Myocyte (in vitro differentiated cells): ENCODE results near the gene SLC24A1. TPM values are rescaled to one million over a fixed set of nuclear protein-coding genes. Genes with fewer than 3 reads are reported as not detected.

ENCODE experiments used
- DNase-seq: peaks from one replicate; pipeline ENCODE4 v3.0.0-alpha.2; 2012; ENCODE audit warnings: low read depth
- total RNA-seq: library from RNA; depleted of rRNA; stranded (reverse); fragments of >200 nt; gene quantifications from 2 replicates; pipeline ENCODE4 v1.2.3, GENCODE V29; 2014

Gene SLC24A1
- total RNA-seq, 1 donor from 2014 or later = 3.4 TPM

DNA sequence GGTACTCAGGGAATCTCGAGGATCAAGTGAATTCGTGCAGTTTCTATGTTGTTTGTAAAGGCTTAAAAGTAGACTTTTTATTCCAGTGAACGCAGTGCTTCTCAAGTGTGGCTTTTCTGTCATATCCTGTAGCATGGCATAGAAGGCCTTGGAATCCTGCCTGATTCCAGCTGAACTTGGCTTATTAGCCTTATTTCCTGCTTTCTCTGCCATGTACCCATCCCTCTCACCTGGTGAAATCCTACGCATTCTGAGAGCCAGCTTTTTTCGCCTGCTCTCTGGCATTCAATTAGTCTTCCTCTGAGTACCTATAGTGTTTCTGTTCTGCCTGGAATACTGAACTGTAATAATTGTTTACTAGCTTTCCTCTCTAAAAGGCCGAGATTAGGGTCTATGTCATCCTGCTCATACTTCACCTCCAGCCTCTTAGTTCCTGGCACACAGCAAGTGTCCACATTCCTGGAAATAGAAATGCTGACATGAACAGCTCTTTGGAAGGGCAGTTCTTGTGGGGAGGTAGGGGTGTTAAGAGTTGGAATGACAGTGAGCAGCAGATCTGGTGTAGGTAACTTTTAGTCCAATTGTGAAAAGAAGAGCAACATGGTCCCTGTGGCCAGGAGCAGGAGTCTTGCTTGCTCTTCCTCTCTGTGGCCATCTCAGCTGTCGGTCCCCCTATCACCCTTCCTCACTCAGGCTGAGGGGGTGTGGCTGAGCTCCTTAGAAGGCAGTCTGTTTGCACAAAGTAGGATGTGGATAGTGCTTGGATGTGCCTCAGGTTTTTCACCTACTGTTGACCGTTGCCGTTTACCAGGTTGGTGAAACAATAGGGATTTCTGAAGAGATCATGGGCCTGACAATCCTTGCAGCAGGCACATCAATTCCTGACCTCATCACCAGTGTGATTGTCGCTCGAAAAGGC lies 30.4 kb downstream of the SLC24A1 start:
- DNase-seq = no peak

GRCh38 chr15:65653341-65653740 lies 31.6 kb downstream of the SLC24A1 start:
- no peak for DNase-seq

DNA sequence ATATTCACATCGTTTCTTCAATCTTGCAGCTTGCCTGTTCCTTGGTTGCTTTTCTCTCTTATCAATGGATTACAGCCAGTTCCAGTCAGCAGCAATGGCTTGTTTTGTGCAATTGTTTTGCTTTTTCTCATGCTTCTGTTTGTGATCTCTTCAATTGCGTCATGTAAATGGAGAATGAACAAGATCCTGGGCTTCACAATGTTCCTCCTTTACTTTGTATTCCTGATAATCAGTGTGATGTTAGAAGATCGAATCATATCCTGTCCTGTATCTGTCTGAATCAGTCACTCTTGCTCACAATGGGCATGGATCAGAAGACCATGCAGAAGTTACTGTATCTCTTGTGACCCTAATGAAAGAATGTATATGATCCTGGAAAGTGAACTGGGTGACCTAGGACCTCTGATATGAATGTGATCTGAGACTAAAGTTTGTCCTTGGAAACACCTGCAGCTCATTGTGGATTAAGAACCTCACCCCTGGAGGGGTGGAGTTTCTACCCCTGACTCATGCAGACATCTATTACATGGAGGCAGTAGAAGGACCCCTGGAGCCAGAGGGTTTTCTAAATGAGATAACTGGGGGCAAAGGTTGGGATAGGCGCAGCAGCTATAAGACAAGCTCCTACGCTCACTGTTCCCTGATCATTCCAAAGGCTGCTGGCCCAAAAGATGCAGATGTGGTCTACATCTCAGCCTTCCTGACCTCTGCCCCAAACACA lies 32.2 kb downstream of the SLC24A1 start:
- DNase-seq = no peak

DNA sequence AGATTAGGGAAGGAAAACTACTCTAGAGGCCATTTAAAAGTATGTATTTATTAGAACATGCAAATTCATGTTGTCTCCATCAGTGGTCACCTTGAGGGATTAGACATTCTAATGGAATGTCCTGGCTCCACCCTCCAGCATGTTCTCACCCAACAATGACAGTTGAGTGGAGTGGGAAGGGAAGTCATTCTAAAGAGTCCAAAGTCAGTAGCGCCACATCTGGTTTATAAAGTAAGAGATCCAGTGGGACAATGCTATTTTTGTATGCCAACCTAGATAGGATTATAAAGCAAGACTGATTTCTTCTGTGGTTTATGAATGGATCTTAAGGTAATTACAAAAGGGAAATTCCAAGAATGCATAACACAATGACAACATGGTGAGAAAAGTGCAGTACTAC lies 33.3 kb downstream of the SLC24A1 start:
- DNase-seq = peak; percentile 12

GRCh38 chr15:65655457-65655856 lies 33.7 kb downstream of the SLC24A1 start:
- DNase-seq = no peak

DNA sequence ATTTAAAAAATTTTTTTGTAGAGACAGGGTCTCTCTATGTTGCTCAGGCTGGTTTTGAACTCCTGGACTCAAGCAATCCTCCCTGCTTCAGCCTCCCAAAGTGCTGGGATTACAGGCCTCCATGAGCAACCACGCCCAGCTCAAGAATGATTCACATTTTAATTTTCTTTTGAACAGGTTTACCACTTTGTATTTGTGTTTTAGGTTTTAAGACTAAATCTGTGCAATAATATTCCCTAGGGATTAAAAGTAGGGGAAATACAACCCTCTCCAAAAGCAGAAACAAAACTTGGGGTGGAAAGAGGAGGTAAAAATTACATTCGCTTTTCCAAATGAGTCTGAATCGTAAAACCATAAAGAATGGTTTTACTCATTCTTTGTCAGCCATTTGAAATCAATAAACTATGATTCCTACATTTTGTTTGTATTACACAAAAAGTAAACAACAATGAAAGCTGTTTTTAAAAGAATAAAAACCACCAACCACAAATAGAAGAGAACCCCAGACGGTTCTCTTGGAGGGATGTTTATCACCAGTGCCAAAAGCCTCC lies 37.8 kb downstream of the SLC24A1 start:
- DNase-seq = no peak

DNA sequence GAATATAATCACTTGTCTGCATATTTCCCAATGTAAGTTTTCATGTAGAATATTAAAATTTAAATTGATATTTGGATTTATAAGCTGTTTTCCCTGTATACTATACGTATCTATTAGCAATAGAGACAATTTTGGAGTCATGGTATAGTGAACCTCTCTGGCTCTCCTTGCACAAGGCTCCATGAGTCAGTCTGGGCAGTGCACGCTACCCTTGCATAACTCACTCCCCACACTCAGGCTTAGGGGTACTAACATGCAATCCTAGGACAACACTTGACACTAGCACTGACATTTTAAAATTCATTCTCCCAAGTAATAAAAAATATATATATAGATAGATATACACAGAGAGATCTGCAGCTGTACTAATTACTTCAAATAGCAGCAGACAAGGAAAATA lies 39.2 kb downstream of the SLC24A1 start:
- DNase-seq = no peak

DNA sequence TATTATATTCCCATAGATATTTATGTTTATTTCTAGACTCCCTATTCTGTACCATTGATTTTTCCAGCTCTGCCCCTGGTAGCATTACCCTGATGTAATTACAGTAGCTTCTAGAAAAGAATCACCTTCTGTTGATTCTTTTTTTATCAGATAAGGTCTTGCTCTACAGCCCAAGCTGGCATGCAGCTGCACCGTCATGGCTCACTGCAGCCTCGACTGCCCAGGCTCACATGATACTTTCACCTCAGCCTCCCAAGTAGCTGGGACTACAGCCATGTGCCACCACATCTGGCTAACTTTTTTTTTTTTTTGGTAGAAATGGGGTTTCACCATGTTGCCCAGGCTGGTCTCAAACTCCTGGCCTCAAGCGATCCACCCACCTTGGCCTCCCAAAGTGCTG lies 41.8 kb downstream of the SLC24A1 start:
- DNase-seq = no peak

DNA sequence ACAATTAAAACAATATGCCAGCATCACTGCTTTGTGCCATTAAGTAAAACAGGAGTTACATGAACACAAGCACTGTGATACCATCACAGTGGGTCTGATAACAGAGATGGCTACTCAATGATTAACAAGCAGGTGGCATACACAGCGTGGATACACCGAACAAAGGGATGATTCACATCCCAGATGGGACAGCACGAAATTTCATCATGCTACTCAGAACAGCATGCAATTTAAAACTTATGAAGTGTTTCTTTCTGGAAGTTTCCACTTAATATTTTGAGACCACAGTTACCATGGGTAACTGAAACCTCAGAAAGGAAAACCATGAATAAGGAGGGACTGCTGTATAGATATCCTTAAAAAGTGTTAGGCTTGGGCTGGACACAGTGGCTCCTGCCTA lies 44.5 kb downstream of the SLC24A1 start:
- DNase-seq = peak; percentile 71

GRCh38 chr15:65675551-65675950 lies 53.8 kb downstream of the SLC24A1 start:
- no peak for DNase-seq

- no peak for DNase-seq
Measured at GRCh38 chr15:65676123-65676522, 54.4 kb downstream of the SLC24A1 start.

DNA sequence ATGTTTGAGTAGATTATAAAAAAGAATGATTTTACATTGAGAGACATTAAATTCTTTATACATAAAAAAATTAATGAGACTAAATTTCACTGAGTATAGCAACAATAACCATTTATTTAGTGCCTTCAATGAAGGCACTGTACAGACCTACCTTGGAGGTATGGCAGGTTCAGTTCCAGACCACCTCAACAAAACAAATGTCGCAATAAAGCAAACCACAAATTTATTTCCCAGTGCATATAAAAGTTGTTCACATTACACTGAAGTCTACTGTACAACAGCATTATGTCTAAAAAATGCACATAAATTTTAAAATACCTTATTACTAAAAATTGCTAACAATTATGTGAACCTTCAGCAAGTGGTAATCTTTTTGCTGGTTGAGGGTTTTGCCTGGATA lies 58.8 kb downstream of the SLC24A1 start:
- no peak for DNase-seq

- DNase-seq = no peak
Measured at GRCh38 chr15:65682404-65682911, 60.7 kb downstream of the SLC24A1 start.

DNA sequence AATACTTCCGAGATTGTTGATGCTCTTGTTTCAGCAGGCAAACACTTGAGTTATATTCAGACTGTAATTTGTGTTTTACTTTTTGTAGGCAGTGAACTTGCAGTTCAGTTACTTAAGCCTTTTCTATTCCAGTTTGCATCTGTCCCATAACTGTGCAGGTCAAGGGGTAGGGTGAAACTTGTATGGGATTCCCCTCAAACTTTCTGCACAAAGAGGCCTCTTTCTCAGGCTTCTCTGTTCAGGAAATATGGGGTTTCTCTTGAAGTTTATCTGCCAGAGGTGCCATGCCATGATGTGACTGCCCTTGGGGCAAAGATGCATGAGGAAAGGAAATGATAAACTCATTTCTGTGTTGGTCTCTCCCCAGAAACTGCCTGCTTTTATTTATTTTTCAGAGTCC lies 66.7 kb downstream of the SLC24A1 start:
- no peak for DNase-seq

- no peak for DNase-seq
Measured at GRCh38 chr15:65690173-65690572, 68.4 kb downstream of the SLC24A1 start.

- no peak for DNase-seq
Measured at GRCh38 chr15:65690778-65691177, 69.0 kb downstream of the SLC24A1 start.

GRCh38 chr15:65695081-65695480 lies 73.3 kb downstream of the SLC24A1 start:
- no peak for DNase-seq

Other genes starting within 250 kb of the SLC24A1 start
- gene IGDCC3, start 243.9 kb upstream of the SLC24A1 start, total RNA-seq = 0.08 and 0.31 TPM in 2 replicates
- 24.9 and 28.9 TPM in 2 replicates for gene IGDCC4, start 199.0 kb upstream of the SLC24A1 start, total RNA-seq
- gene DPP8, start 104.2 kb upstream of the SLC24A1 start, total RNA-seq = 43.0 and 50.9 TPM in 2 replicates
- gene HACD3, start 91.5 kb upstream of the SLC24A1 start, total RNA-seq = 48.7 and 50.8 TPM in 2 replicates
- gene INTS14, start 10.8 kb upstream of the SLC24A1 start, total RNA-seq = 18.2 and 22.3 TPM in 2 replicates
- 11.0 and 26.0 TPM in 2 replicates for gene DENND4A, start 170.4 kb downstream of the SLC24A1 start, total RNA-seq
- 170 and 185 TPM in 2 replicates for gene RAB11A, start 247.6 kb downstream of the SLC24A1 start, total RNA-seq